ENCODE data around the gene LZTS2.
A peak's percentile ranks its signal among the peaks of the same experiment; 100 is the strongest.

The LZTS2 gene

GRCh38 chr10:101007099-101007711 is 7.6 kb downstream of the LZTS2 start:
- Mint-ChIP-seq H3K27ac (no peak overlapping the region), H3K4me3 (no peak overlapping the region), H3K27me3 (no peaks in the 10 kb centered on the region), H3K4me1 (ENCODE audit: low read depth) (peaks cover 2% of the 10 kb centered on the region), H3K9me3 (no peaks in the 10 kb centered on the region), H3K36me3 (ENCODE audit: low read depth) (peaks cover 47% of the 10 kb centered on the region)
- intact Hi-C loops (cut with micrococcal nuclease) = no loop called here

- Mint-ChIP-seq H3K27ac (no peak overlapping the region), H3K36me3 (ENCODE audit: low read depth) (peaks cover 39% of the 10 kb centered on the region), H3K4me1 (ENCODE audit: low read depth) (peaks cover 11% of the 10 kb centered on the region), H3K4me3 (no peak overlapping the region), H3K9me3 (no peaks in the 10 kb centered on the region), H3K27me3 (peaks cover 2% of the 10 kb centered on the region)
- intact Hi-C loops (cut with micrococcal nuclease) = no loop called here
These were observed 8.6 kb downstream of the LZTS2 start for GRCh38 chr10:101007915-101008822.

- peaks cover 16% of the 10 kb centered on the region for H3K4me1 Mint-ChIP-seq (ENCODE audit: low read depth)
- peaks cover 32% of the 10 kb centered on the region for H3K36me3 Mint-ChIP-seq (ENCODE audit: low read depth)
- H3K27me3 Mint-ChIP-seq = peaks cover 5% of the 10 kb centered on the region
- H3K4me3 Mint-ChIP-seq = no peak overlapping the region
- intact Hi-C loops (cut with micrococcal nuclease) = no loop called here
- no peak overlapping the region for H3K27ac Mint-ChIP-seq
- H3K9me3 Mint-ChIP-seq = no peaks in the 10 kb centered on the region
These were observed 9.3 kb downstream of the LZTS2 start for GRCh38 chr10:101008823-101009423.

DNA sequence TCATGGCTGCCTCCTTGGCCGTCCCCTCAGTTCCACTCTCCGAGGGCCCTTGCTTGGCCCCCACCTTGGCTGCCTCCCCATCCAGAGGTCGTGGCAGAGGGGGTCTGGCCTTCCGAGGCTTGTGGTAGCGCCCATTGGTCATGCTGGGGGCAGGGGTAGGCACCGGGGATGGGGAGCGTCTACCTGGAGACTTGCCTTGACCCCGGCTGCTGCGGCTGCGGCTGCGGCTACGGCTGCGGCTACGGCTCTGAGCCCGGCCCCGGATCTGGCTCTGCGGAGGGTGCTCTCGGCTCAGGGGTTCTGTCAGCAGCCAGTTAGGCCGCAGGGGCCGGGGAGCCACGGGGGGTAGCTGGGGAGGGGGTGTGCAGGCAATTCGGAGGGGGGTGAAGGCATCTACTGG is 10.7 kb downstream of the LZTS2 start:
- Mint-ChIP-seq H3K9me3 (no peaks in the 10 kb centered on the region), H3K27ac (peak overlapping the region; percentile 7), H3K27me3 (peaks cover 13% of the 10 kb centered on the region), H3K4me3 (no peak overlapping the region), H3K4me1 (ENCODE audit: low read depth) (peaks cover 29% of the 10 kb centered on the region), H3K36me3 (ENCODE audit: low read depth) (peaks cover 22% of the 10 kb centered on the region)
- intact Hi-C loops (cut with micrococcal nuclease) = loop anchor here (10.0 kb wide), 1 partner anchor 46 kb away; the partner anchor contains the start of gene SEMA4G

DNA sequence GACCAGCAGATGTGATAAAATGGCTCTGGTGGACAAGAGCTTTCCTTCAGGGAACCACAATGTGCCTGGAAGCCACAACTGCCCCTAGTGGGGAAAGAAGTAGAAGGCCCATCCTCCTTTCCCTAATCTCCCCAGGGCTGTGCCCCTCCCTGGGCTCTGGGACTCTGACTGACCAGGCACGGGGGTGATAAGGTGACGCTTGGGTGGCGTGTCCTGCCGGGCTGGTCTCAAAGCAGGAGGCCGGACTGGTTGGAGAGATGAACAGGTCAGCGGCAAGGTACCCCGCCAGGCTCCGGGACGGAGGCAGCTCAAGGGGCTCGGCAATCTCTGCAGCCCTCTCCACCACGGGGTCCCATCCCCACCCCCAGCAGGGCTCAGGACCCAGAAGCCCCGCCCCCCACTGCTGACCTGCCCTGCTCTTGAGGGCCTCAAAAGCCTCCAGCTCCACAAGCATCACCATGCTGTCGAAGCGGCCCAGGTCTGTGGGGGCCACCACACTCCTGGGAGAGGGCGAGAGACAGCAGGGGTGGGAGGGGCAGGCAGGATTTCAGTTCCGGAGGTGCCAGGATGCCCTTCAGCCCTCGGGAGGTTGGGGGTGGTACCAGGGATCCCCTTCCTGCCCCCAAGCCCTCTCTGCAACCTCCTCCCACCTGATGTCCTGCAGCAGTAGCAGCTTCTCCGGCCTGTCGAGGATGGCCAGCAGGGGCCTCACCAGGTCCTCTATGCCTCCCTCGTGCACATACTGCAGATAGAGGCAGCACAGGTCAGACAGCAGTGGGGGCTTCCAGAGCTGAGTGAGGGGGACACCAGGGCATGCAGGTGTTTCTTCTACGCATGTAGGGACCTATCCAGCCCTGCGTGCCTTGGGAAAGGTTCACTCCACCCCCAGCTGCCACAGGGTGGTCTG is 12.2 kb downstream of the LZTS2 start:
- Mint-ChIP-seq H3K36me3 (ENCODE audit: low read depth) (peaks cover 8% of the 10 kb centered on the region), H3K27me3 (peaks cover 23% of the 10 kb centered on the region), H3K4me3 (no peak overlapping the region), H3K4me1 (ENCODE audit: low read depth) (peaks cover 32% of the 10 kb centered on the region), H3K27ac (no peak overlapping the region), H3K9me3 (no peaks in the 10 kb centered on the region)
- intact Hi-C loops (cut with micrococcal nuclease) = loop anchor here (10.0 kb wide), 1 partner anchor 47 kb away; the partner anchor contains the start of gene SEMA4G

DNA sequence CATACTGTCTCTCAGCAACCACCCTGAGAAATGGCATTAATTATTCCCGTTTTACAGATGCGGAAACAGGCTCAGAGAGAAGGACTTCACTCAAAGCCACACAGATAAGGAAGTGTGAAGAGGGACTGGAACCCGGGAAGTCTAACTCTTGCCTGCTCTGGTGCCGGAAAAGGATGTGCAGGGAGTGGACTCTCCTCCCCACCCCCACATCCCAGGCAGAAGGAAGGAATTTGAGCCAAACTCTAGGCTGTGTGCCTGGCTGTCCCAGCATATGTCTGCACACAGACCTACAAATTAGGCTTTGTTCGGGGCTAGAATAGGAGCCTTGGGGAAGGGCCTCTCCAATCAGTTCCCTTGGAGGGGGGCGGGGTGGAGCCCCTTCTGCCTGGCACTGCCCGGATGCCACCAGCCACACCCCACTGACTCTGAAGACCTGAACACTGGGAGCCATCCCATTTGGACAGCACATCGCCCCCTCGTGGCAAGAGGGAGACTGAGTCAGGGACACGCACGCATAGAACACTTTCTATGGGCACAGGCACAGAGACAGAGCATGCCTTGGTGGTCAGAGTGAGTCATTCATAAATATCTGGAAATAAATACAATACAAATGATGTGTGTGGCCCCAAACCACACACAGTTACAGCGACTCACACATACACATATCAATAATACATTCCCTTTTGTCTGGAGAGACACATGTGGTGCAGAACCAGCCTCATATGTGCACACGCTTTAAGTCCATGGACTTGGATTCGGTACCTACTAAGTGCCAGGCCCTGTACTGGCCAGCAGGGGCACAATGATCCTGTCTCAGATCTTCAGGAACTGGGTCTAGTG is 13.1 kb downstream of the LZTS2 start:
- Mint-ChIP-seq H3K36me3 (ENCODE audit: low read depth) (no peaks in the 10 kb centered on the region), H3K27ac (peak overlapping the region; percentile 53), H3K9me3 (no peaks in the 10 kb centered on the region), H3K4me3 (no peak overlapping the region), H3K4me1 (ENCODE audit: low read depth) (peaks cover 36% of the 10 kb centered on the region), H3K27me3 (peaks cover 32% of the 10 kb centered on the region)
- intact Hi-C loops (cut with micrococcal nuclease) = loop anchor here (10.0 kb wide), 1 partner anchor 48 kb away; the partner anchor contains the start of gene SEMA4G

DNA sequence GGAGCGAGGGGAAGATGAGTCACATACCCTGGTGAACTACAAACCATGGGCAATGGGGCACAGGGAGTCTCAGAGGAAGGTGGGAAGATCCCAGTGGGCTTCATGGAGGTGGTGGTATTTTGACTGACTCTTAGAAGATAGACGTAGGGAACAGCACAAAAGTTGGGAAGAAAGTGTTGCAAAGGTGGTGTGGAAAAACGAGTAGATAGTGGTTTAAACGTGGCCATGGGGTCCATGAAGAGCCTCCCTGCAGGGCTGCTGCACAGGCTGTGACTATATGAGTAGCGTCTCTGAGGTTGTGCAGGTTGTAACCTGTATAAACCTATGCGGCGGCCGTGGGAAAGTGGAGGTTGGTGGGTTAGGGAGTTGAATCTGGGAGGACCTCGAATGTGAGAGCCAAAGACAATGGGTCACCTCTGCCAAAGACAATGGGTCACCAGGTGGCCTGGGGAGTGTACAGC is 13.8 kb downstream of the LZTS2 start:
- Mint-ChIP-seq H3K4me1 (ENCODE audit: low read depth) (peaks cover 43% of the 10 kb centered on the region), H3K4me3 (no peak overlapping the region), H3K27me3 (peaks cover 37% of the 10 kb centered on the region), H3K36me3 (ENCODE audit: low read depth) (no peaks in the 10 kb centered on the region), H3K9me3 (no peaks in the 10 kb centered on the region), H3K27ac (peak overlapping the region; percentile 53)
- intact Hi-C loops (cut with micrococcal nuclease) = loop anchor here (10.0 kb wide), 1 partner anchor 49 kb away; the partner anchor contains the start of gene SEMA4G

GRCh38 chr10:101014230-101014884 is 14.7 kb downstream of the LZTS2 start:
- no peaks in the 10 kb centered on the region for H3K36me3 Mint-ChIP-seq (ENCODE audit: low read depth)
- no peak overlapping the region for H3K4me3 Mint-ChIP-seq

GRCh38 chr10:101014966-101015581 is 15.5 kb downstream of the LZTS2 start:
- intact Hi-C loops (cut with micrococcal nuclease) = loop anchor here (1.0 to 10.0 kb wide), 2 partner anchors 16 to 50 kb away; partner anchors contain the start of genes LZTS2 and SEMA4G
- Mint-ChIP-seq H3K27ac (no peak overlapping the region), H3K9me3 (no peaks in the 10 kb centered on the region), H3K36me3 (ENCODE audit: low read depth) (no peaks in the 10 kb centered on the region), H3K4me1 (ENCODE audit: low read depth) (peaks cover 56% of the 10 kb centered on the region), H3K27me3 (peaks cover 38% of the 10 kb centered on the region), H3K4me3 (no peak overlapping the region)

More at GRCh38 chr10:101014230-101014884, 14.7 kb downstream of the LZTS2 start:
- intact Hi-C loops (cut with micrococcal nuclease) = loop anchor here (1.0 to 10.0 kb wide), 2 partner anchors 15 to 50 kb away; partner anchors contain the start of genes LZTS2 and SEMA4G
- no peak overlapping the region for H3K27ac Mint-ChIP-seq
- peaks cover 38% of the 10 kb centered on the region for H3K27me3 Mint-ChIP-seq
- no peaks in the 10 kb centered on the region for H3K9me3 Mint-ChIP-seq
- peaks cover 52% of the 10 kb centered on the region for H3K4me1 Mint-ChIP-seq (ENCODE audit: low read depth)

DNA sequence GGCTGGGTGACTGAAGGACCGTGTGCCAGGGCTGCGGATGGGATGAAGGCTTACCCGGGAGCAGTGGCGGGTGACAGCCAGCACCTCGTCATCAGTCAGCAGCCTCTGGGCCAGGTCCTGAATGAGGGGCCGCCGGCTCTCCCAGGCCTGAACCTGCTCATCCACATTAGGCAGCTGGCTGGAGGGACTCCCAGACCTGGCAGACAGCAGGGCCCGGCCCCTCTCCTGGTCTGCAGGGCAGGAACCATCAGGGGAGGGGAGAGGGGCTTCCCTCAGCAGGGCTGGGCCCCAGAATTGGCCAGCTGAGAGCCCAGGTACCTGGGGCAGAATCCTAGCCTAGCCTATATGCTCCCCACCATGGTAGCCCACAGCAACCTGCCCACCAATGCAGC is 16.0 kb downstream of the LZTS2 start:
- H3K9me3 Mint-ChIP-seq = no peaks in the 10 kb centered on the region
- intact Hi-C loops (cut with micrococcal nuclease) = loop anchor here (10.0 kb wide), 1 partner anchor 51 kb away; the partner anchor contains the start of gene SEMA4G
- no peak overlapping the region for H3K27ac Mint-ChIP-seq
- H3K36me3 Mint-ChIP-seq (ENCODE audit: low read depth) = no peaks in the 10 kb centered on the region
- no peak overlapping the region for H3K4me3 Mint-ChIP-seq
- peaks cover 61% of the 10 kb centered on the region for H3K4me1 Mint-ChIP-seq (ENCODE audit: low read depth)
- H3K27me3 Mint-ChIP-seq = peaks cover 38% of the 10 kb centered on the region

DNA sequence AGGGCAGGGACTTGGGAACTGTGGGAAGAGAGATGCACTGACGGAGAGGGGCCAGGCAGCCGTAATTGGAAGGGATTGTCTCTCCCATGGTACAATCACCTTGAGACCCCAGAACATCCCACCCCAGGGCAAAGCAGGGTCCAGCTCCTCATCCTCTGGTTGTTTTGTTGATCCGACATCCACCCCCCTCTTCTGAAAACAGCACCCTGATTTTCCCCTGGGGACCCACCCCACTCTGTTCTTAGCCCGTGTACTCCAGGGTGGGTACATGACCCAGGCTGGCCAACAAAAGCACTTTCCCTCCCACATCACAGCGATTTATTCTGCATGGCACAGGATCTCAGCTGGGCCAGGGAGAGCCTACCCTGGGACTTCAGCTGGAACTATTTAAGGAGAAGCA is 17.2 kb downstream of the LZTS2 start:
- H3K27me3 Mint-ChIP-seq = peaks cover 38% of the 10 kb centered on the region
- no peak overlapping the region for H3K4me3 Mint-ChIP-seq
- peaks cover 67% of the 10 kb centered on the region for H3K4me1 Mint-ChIP-seq (ENCODE audit: low read depth)
- no peak overlapping the region for H3K27ac Mint-ChIP-seq
- intact Hi-C loops (cut with micrococcal nuclease) = loop anchor here (10.0 kb wide), 1 partner anchor 52 kb away; the partner anchor contains the start of gene SEMA4G
- no peaks in the 10 kb centered on the region for H3K9me3 Mint-ChIP-seq
- no peaks in the 10 kb centered on the region for H3K36me3 Mint-ChIP-seq (ENCODE audit: low read depth)
